ENCODE results near the gene KLC3. TPM values are rescaled to one million over a fixed set of nuclear protein-coding genes. Genes with fewer than 3 reads are reported as not detected.
"Not testable (repeated sequence)": the region's sequence is repeated elsewhere in the genome, so short reads cannot be mapped to it uniquely, and the experiment has no call there.

The KLC3 gene
- polyA plus RNA-seq, 1 donor = 1.7 TPM

DNA sequence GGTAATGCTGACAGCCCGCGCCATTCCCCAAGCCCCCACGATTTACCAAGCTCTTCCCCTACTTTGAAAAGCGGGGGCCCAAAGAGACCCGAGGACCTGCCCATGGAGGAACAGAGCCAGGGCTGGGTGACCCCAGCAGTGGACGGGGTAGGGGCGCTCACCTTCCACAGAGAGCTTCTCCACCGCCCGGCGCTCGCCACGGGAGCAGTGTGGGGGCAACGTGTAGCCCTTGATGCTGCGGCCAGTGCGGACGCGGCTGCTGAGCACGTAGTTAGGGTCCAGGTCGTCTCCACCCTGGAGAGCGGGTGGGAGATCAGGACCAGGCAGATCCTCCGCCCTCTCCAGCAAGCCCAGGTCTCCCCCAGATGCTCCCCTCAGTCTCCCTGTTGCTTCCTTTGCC lies 25.2 kb upstream of the KLC3 start:
- DNase-seq = no peak

- DNase-seq = no peak
These were observed 19.4 kb upstream of the KLC3 start for GRCh38 chr19:45320997-45321775.

DNA sequence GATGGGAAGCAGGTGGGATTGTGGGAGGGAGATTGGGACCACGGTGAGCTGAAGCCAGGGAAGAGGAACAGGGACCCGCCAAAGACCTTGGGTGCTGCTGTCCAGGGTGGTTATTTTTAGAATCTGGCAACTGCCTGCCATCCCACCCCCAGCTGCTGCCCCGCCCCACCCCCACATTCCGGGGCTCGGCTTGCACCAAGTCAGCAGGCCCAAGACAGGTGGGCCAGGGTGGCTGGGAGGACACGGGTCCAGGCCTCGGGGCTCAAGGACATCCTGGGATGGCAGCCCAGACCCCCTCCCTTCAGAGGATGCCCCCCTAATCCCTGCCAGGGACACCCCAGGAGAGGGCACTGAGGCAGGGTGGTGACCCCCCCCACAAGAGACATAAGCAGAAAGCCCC lies 18.7 kb upstream of the KLC3 start:
- no peak for DNase-seq

DNA sequence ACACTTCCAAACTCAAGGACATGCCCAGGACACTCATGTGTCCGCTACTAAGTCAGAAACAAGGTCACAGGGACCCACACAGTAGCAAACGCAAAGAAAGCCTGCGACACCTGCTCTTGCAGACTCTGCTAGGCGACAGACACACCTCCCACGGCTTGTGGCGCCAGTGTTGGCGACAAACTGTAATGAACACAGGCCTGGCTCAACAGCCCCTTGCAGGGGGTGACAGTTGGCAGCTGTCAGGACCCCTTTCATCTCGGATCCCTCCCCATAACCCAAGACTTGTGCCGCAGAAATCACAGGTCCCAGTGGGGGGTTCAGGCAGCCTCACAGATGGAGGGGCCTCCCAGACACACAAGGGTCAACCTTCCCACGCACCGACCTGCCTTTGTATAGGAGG lies 18.2 kb upstream of the KLC3 start:
- no peak for DNase-seq

DNA sequence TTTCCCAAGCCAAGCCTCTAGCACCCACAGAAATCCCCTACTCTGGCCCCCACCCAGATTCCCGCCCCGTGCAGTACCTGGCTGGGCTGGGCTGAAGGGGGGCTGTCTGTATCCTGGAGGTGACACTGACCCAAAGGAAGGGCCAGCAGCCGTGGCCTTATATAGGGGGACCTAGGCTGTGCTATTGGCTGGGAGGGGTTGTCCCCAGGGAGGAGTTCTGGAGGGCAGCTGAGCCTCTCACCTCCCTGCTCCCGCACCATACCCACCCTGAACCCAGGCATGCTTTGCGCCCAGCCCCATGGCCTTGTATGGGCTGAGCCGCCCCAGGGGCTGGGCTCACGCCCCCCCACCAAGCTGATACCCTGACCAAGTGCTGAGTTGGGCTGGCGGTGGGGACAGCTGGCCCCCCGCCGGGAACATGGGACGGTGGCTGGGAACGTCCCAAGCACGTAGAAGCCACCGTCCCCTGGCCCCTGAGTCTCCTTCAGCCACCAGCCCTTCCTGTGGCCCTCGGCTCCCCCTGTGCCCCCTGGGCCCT lies 17.7 kb upstream of the KLC3 start, which contains the start of gene CKM:
Gene CKM, minus strand, starts transcription at position 132 of the 538 bp plus-strand sequence. CDS start 3,162 bp downstream, outside the sequence.
- no peak for DNase-seq

- peak; percentile 37 for DNase-seq
These were observed 16.9 kb upstream of the KLC3 start for GRCh38 chr19:45323671-45324081.

DNA sequence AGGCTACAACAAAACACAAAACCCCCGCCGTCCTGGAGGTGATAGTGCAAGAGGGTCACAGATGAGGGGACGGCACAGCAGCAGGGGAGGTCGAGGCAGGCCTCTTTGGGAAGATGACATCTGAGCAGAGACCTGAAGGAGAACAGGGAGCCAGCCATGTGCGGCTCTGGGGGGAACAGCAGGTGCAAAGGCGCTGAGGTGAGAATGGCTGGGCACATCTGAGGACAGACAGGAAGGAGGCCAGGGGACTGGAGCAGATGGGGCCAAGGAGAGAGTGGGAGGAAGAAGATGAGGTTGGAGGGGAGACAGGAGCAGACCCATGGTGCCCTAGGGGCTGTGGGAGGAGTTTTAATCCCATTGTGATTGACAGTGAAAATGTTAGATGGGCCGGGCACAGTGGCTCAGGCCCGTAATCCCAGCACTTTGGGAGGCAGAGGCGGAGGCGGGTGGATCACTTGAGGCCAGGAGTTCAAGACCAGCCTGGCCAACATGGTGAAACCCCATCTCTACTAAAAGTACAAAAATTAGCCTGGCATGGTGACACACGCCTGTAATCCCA lies 16.1 kb upstream of the KLC3 start:
- DNase-seq = no peak

DNA sequence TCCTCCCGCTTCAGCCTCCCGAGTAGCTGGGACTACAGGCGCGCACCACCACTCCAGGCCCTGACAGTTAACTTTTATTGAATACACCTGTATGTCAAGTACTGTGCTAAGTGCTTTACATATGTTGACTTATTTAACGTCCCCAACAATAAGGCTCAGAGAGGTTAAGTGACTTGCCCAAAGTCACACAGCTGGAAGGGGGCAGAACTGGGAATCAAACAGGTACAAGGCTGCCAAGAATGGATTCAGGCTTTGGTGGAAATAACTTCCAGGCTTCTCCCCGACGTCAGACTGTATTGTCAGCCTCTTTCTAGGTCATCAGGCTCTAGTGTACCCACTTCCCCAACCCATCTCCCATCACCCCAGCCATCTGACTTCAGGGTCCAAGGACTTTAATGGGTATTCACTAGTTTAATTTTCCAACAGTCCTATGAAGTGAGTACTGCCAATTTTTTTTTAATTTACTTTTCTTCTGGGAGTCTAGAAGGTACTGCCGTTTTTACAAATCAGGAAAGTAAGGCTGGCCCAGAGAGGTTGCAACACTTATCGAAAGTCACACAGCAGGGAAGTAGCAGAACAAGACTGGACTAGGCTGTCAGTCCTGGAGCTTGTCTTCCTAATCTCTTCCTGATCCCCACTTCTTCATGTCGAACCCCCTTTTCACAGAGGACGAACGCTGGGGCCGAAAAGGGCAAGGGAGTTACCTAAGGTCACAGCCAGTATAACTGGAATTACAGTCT lies 13.0 kb upstream of the KLC3 start:
- DNase-seq = no peak

DNA sequence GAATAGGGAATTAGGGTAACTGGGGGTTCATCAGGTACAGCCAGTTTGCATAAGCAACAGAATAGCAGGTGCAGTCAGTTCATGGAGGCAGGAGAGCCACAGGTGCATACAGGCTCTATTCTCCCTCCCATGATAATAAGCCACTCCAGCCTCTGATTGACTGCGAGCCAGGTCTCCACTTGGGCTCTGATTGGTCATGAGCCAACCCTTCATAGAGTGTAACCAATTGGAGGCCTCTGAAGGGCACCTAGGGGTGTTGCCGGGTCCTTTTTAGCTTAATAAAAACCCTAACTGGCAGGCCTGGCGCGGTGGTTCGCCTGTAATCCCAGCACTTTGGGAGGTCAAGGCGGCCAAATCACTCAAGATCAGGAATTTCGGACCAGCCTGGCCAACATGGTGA lies 9.1 kb upstream of the KLC3 start:
- DNase-seq = no peak

- DNase-seq = no peak
These were observed 6.8 kb upstream of the KLC3 start for GRCh38 chr19:45333609-45334303.

GRCh38 chr19:45334881-45335280 lies 5.7 kb upstream of the KLC3 start:
- DNase-seq = not testable (repeated sequence)

DNA sequence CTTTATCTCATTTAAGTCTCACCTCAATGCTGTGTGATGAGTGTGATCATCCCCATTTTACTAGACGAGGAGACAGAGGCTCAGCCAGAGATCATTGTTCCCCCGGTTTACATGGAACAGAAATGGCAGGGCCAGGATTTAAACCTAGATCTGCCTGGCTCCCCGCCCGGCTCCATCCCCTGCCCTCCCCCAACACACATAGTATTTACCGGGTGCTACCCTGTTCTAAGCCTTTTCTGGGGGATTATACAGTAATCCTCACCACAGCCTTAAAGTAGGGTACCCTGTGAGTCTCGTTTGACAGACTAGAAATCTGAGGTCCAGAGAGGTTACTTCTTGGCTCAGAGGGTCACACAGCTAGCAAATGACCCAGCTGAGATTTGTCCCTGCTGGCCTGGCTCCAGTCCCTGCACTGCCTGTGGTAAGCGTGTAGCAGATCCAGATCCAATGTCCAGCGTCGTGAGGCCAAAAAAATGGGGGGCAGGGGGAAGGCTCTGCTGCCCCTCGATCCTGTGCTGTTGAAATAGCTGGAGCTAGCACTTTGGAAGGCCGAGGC lies 3.8 kb upstream of the KLC3 start:
- no peak for DNase-seq

DNA sequence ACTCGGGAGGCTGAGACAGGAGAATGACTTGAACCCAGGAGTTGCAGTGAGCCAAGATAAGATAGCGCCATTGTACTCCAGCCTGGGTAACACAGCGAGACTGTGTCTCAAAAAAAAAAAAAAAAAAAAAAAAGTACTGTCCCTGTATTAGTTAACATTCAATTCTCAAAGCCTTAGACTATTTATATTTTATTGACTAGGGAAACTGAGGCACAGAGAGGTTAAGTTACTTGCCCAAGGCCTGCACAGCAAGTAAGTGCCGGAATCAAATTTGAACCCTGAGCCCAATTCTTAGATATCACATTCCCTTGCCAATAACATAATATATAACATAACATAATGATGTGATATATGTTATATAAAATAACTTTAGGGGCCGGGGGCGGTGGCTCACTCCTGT lies 921 bp upstream of the KLC3 start:
- no peak for DNase-seq

- DNase-seq = no peak
These were observed 426 bp downstream of the KLC3 start for GRCh38 chr19:45340899-45341453.

DNA sequence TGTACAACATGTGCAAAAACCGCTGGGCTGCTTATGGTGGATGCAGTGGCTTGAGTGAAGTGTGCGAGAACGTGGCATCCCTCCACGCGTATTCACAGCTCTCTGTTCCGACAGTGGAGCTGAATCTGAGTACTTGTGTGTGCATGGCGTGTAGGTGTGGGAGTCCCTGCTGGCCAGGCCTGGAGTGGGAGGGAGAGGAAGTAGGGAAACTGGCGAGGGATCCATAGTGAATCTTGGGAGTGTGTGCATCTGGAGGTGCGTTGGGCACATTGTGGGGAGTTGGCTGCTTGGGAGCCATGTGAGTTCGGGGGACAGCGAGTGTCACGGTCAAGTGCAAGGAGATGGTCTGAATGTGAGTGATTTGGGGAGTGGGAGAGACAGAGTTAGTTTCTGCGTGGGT lies 2.4 kb downstream of the KLC3 start:
- DNase-seq = no peak

- no peak for DNase-seq
These were observed 4.3 kb downstream of the KLC3 start for GRCh38 chr19:45344621-45345505.

GRCh38 chr19:45345506-45345860 lies 4.9 kb downstream of the KLC3 start:
- DNase-seq = no peak

- DNase-seq = no peak
These were observed 5.9 kb downstream of the KLC3 start for GRCh38 chr19:45346449-45346848.

DNA sequence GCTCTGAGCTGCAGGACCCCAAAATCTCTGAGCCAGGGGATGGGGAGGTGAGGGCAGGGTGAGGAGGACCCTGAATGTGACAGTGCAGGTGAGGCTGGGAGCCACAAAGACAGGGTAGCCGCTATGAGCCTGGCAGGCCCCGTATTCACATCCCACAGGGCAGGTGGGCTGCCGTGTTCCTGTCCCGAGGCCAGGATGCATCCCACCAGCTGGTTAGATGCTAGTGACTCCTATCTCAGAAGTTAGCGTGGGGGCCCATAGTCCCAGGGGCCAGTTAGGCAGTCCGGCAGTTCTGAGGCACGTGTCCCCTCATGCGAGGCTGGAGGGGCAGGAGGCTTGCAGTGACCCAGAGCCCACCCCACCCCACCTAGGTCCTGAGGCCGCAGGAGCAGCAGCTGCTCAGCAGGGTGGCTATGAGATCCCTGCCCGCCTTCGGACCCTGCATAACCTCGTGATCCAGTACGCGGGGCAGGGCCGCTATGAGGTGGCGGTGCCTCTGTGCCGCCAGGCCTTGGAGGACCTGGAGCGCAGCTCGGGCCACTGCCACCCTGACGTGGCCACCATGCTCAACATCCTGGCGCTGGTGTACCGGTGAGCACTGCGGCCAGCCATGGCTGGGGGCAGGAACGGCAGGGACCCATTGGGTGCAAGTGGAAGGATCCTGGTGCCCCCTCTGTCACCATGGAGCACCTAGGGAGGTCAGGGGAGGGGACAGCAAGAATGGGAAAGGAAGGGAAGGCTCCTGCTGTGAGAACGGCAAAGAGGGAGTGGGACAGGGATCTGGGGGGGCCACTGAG lies 7.2 kb downstream of the KLC3 start:
- no peak for DNase-seq
